IMR-90 (cell line): ENCODE results near the gene COX6A1. TPM values are rescaled to one million over a fixed set of nuclear protein-coding genes. Genes with fewer than 3 reads are reported as not detected.
A peak's percentile ranks its signal among the peaks of the same experiment; 100 is the strongest.

Experiments
- ATAC-seq: fragments of 200-7000 bp; cut with Tn5 transposase; 2 replicates; pipeline ENCODE4 v1.9.1; 2020; ENCODE audit warnings: low read depth, mild to moderate bottlenecking, moderate library complexity
- BruUV-seq: library from RNA; stranded (reverse); fragments of 400-500 nt; replicated peaks from 2 replicates; lab custom pipeline; 2021; lab: Mats Ljungman, UMichigan
- CTCF ChIA-PET: fragments of 300-600 bp; formaldehyde crosslinking; extraction: SDS; loops from one replicate; lab custom pipeline; 2021; ENCODE audit warnings: antibody characterized with exemption; lab: Yijun Ruan, JAX
- POLR2A ChIA-PET: fragments of 300-600 bp; sonication (Branson Sonifier 250); formaldehyde crosslinking; loops from one replicate; lab custom pipeline; 2022; ENCODE audit warnings: antibody characterized with exemption; ENCODE audit not compliant: unreplicated experiment; lab: Charles Lee
- DNase-seq: peaks from one replicate; pipeline ENCODE4 v3.0.0; 2013
- H2AFZ ChIP-seq: replicated peaks from 2 replicates; pipeline ENCODE3; 2013; ENCODE audit warnings: low read length, mild to moderate bottlenecking; ENCODE audit not compliant: poor library complexity
- H2AK5ac ChIP-seq: 2 replicates; pipeline ENCODE4 v1.6.1; 2013; ENCODE audit warnings: low read depth, low read length, inconsistent platforms
- H2AK9ac ChIP-seq: replicated peaks from 2 replicates; pipeline ENCODE3; 2013; ENCODE audit warnings: mild to moderate bottlenecking, low read depth, low read length, moderate library complexity; ENCODE audit not compliant: poor library complexity
- H2BK120ac ChIP-seq: 2 replicates; pipeline ENCODE4 v1.6.1; 2013; ENCODE audit warnings: low read depth, low read length, inconsistent platforms
- H2BK15ac ChIP-seq: 3 replicates; pipeline ENCODE4 v1.6.1; 2013; ENCODE audit warnings: low read depth, low read length, inconsistent platforms
- H2BK20ac ChIP-seq: 2 replicates; pipeline ENCODE4 v1.6.1; 2013; ENCODE audit warnings: low read depth, mild to moderate bottlenecking, inconsistent platforms, low read length, moderate library complexity
- H2BK5ac ChIP-seq: 2 replicates; pipeline ENCODE4 v1.6.1; 2013; ENCODE audit warnings: mild to moderate bottlenecking, low read depth, low read length, inconsistent platforms; ENCODE audit not compliant: poor library complexity, severe bottlenecking
- H3K14ac ChIP-seq: replicated peaks from 2 replicates; pipeline ENCODE4 v1.6.1; 2013; ENCODE audit warnings: low read depth, low read length, inconsistent platforms
- H3K18ac ChIP-seq: 2 replicates; pipeline ENCODE4 v1.6.1; 2013; ENCODE audit warnings: low read depth, low read length, control low read depth
- H3K23ac ChIP-seq: 2 replicates; pipeline ENCODE4 v1.6.1; 2013; ENCODE audit warnings: low read depth, low read length, inconsistent platforms
- H3K27ac ChIP-seq: 2 replicates; pipeline ENCODE4 v1.5.1; 2013; ENCODE audit warnings: mild to moderate bottlenecking, control low read depth, low read length; ENCODE audit not compliant: insufficient read depth
- H3K27me3 ChIP-seq: 2 replicates; pipeline ENCODE4 v1.6.1; 2013; ENCODE audit warnings: low read length; ENCODE audit not compliant: control insufficient read depth, insufficient read depth
- H3K36me3 ChIP-seq: 2 replicates; pipeline ENCODE4 v1.6.1; 2013; ENCODE audit warnings: low read length, mixed read lengths; ENCODE audit not compliant: control insufficient read depth, insufficient read depth
- H3K4ac ChIP-seq: 2 replicates; pipeline ENCODE4 v1.6.1; 2013; ENCODE audit warnings: low read depth, low read length, inconsistent platforms
- H3K4me1 ChIP-seq: 2 replicates; pipeline ENCODE4 v1.6.1; 2013; ENCODE audit warnings: low read length, mixed read lengths; ENCODE audit not compliant: control insufficient read depth, insufficient read depth
- H3K4me2 ChIP-seq: 2 replicates; pipeline ENCODE4 v1.6.1; 2013; ENCODE audit warnings: low read depth, mild to moderate bottlenecking, control low read depth, low read length, moderate library complexity
- H3K4me3 ChIP-seq: 2 replicates; pipeline ENCODE4 v1.5.1; 2013; ENCODE audit warnings: low read depth, mild to moderate bottlenecking, control low read depth, low read length, moderate library complexity; ENCODE audit not compliant: insufficient read depth
- H3K56ac ChIP-seq: 2 replicates; pipeline ENCODE4 v1.6.1; 2013; ENCODE audit warnings: low read length, inconsistent platforms; ENCODE audit not compliant: insufficient read depth; ENCODE audit errors: extremely low read depth
- H3K79me1 ChIP-seq, 2 experiments: 2 replicates each; pipeline ENCODE4 v1.6.1; 2013; ENCODE audit warnings: low read length in 2 of 2, inconsistent platforms in 1 of 2, low read depth in 1 of 2
- H3K9ac ChIP-seq: 2 replicates; pipeline ENCODE4 v1.6.1; 2013; ENCODE audit warnings: low read depth, low read length, control low read depth
- H3K9me1 ChIP-seq: 2 replicates; pipeline ENCODE4 v1.6.1; 2013; ENCODE audit warnings: low read length, inconsistent platforms; ENCODE audit not compliant: insufficient read depth
- H3K9me3 ChIP-seq: 2 replicates; pipeline ENCODE4 v1.6.1; 2013; ENCODE audit warnings: low read length; ENCODE audit not compliant: control insufficient read depth, insufficient read depth
- H4K20me1 ChIP-seq: 2 replicates; pipeline ENCODE4 v1.6.1; 2013; ENCODE audit warnings: low read length, inconsistent platforms; ENCODE audit not compliant: insufficient read depth
- H4K5ac ChIP-seq: 2 replicates; pipeline ENCODE4 v1.6.1; 2013; ENCODE audit warnings: mild to moderate bottlenecking, low read depth, low read length, control low read depth
- H4K8ac ChIP-seq, 2 experiments: 2 replicates each; pipeline ENCODE4 v1.6.1; 2013; ENCODE audit warnings: low read depth in 2 of 2, low read length in 2 of 2, control low read depth in 1 of 2, inconsistent platforms in 1 of 2
- H4K91ac ChIP-seq: 2 replicates; pipeline ENCODE4 v1.6.1; 2013; ENCODE audit warnings: low read depth, low read length, inconsistent platforms; ENCODE audit not compliant: insufficient read depth
- CHD1 ChIP-seq: IDR thresholded peaks from 2 replicates; pipeline ENCODE4 v1.6.1; 2012; ENCODE audit warnings: low read depth, low read length, improper control_type of control experiment
- RCOR1 ChIP-seq: IDR thresholded peaks from 2 replicates; pipeline ENCODE4 v1.6.1; 2012; ENCODE audit warnings: mild to moderate bottlenecking, low read length, improper control_type of control experiment; ENCODE audit not compliant: insufficient replicate concordance
- WGBS, 2 experiments: methylation state at CpG; one replicate each; pipeline versions ENCODE4 v1.1.5 to v1.1.7; 2013; ENCODE audit warnings: missing lambda C conversion rate in 2 of 2; ENCODE audit not compliant: insufficient read length in 1 of 2; ENCODE audit errors: extremely low coverage in 2 of 2; 5-methylcytosine and 5-hydroxymethylcytosine counted together
- dilution Hi-C: fragments of 300-500 bp; cut with HindIII; formaldehyde crosslinking; loops from one replicate; pipeline ENCODE4 v1.14.3; 2018; ENCODE audit warnings: low sequenced_read_pairs; ENCODE audit not compliant: unreplicated experiment
- in situ Hi-C: fragments of 300-500 bp; cut with MboI; formaldehyde crosslinking; loops from 3 replicates; pipeline ENCODE4 v1.14.3; 2019; ENCODE audit warnings: low sequenced_read_pairs, inconsistent platforms, mixed read lengths
- intact Hi-C: fragments of 100-400 bp; cut with micrococcal nuclease; formaldehyde crosslinking; loops from 2 replicates; pipeline ENCODE4 v1.10.0; 2022
- polyA plus RNA-seq, 3 experiments: library from polyadenylated mRNA; depleted of rRNA; stranded (reverse); fragments of >200 nt; gene quantifications; 2 replicates each; pipeline ENCODE4 v1.2.3, GENCODE V29; 2012; ENCODE audit warnings: low replicate concordance in 1 of 3
- total RNA-seq: library from RNA; depleted of rRNA; stranded (reverse); fragments of >200 nt; gene quantifications from 2 replicates; pipeline ENCODE4 v1.2.3, GENCODE V29; 2012
- TF ChIP-seq, protein P1 (sequence below): fragments of 150-350 bp; IDR thresholded peaks from 2 replicates; pipeline ENCODE4 v1.6.1; 2017; ENCODE audit warnings: mild to moderate bottlenecking, antibody characterized with exemption, low read length, low read depth

Gene COX6A1
- total and polyA plus RNA-seq, 2 of the 4 experiments (the other 2 are of a cell fraction) = 396 to 541 TPM

- TF ChIP-seq, protein P1, sequence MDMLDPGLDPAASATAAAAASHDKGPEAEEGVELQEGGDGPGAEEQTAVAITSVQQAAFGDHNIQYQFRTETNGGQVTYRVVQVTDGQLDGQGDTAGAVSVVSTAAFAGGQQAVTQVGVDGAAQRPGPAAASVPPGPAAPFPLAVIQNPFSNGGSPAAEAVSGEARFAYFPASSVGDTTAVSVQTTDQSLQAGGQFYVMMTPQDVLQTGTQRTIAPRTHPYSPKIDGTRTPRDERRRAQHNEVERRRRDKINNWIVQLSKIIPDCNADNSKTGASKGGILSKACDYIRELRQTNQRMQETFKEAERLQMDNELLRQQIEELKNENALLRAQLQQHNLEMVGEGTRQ = no peak
These were observed 29.5 kb downstream of the COX6A1 start (continued) for GRCh38 chr12:120467439-120467838.

GRCh38 chr12:120468325-120468820, 30.5 kb downstream of the COX6A1 start:
- Histone ChIP-seq H3K9ac (peak overlapping the region; percentile 77), H3K4me3 (peak overlapping the region; percentile 80), H4K5ac (no peak overlapping the region), H2AK5ac (peak overlapping the region; percentile 61; the same call in 1 of the 2 replicates), H2BK5ac (peak overlapping the region; percentile 84), H3K4me2 (peak overlapping the region; percentile 96), H3K9me1 (no peaks in the 10 kb centered on the region), H2BK20ac (no peak overlapping the region), H3K14ac (peak overlapping the region; percentile 17; the same call in 1 of the 2 replicates), H3K56ac (peak overlapping the region; percentile 22; the same call in 1 of the 2 replicates), H3K27me3 (no peaks in the 10 kb centered on the region), H3K4me1 (peaks cover 4% of the 10 kb centered on the region; the same call in 1 of the 2 replicates), H2AK9ac (peak overlapping the region; percentile 80), H3K79me1 (peaks cover 23 to 58% of the 10 kb centered on the region in 2 experiments), H2BK15ac (no peak overlapping the region), H3K36me3 (peaks cover 24% of the 10 kb centered on the region), H3K27ac (peak overlapping the region; percentile 91), H4K8ac (no peak overlapping the region; a peak in 1 of 4 replicates), H3K18ac (no peak overlapping the region; the same call in 1 of the 2 replicates), H2BK120ac (no peak overlapping the region), H3K4ac (peak overlapping the region; percentile 45), H4K20me1 (peaks cover 45% of the 10 kb centered on the region), H3K23ac (peak overlapping the region; percentile 86), H2AFZ (peak overlapping the region; percentile 81), H4K91ac (no peak overlapping the region), H3K9me3 (no peaks in the 10 kb centered on the region)
- TF ChIP-seq RCOR1 (no peak), CHD1 (0 out of 2 replicates have a peak, but pooled peaks have one; percentile 75)
- intact Hi-C loops = no loop called here
- dilution Hi-C loops = no loop called here
- ChIA-PET CTCF (interaction anchor here (0.6 kb wide), 1 partner anchor 34 kb away, joined by 3 read pairs; no protein-coding TSS in a partner anchor), POLR2A (no interaction called here)
- in situ Hi-C loops = no loop called here
- 0% methylated on average over 2 of the region's 23 CpGs; no CpG with 5 or more reads in 1 of the 2 experiments for WGBS, 2 experiments
- ATAC-seq (peak; percentile 21), DNase-seq (peak; percentile 57)
- BruUV-seq = no TSS peak
